NCI-H2081 treated with DMSO at 0.1 percent for 48 hours (cell line): ENCODE data around the gene NPTXR.
"Not testable (repeated sequence)": the region's sequence is repeated elsewhere in the genome, so short reads cannot be mapped to it uniquely, and the experiment has no call there.

Experiments
- DNase-seq: peaks from one replicate; lab custom pipeline; 2025; lab: John Stamatoyannopoulos, UW

NPTXR gene

DNA sequence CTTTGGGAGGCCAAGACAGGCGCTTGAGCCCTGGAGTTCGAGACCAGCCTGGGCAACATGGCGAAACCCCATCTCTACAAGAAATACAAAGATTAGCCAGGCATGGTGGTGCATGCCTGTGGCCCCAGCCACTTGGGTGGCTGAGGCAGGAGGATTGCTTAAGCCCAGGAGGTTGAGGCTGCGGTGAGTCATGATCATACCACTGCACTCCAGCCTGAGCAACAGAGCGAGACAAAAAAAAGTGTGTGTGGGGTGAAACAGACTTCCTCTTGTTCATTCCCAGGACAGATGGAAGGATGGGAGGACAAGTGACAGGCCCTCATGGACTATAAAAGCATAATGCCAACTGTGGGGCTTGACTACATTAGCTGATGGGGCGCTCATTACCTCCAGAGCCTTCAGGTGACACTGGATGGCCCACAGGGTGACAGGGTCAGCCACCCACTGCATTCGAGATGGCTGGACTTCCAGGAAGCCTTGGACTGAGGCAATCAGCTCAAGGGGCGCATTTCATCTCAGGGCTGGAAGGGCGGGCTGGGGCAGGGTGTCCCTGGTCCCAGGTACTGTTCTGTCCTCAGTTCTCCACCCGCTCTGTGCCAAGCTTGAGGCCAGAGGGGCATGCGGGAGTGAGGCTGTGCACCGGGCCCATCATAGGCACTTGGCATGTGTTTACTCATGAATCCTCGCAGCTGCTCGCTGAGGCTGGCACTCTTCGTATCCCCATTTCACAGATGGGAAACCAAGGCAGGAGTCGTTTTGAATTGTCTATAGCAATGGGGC, 12.5 kb downstream of the NPTXR start:
- no peak for DNase-seq

DNA sequence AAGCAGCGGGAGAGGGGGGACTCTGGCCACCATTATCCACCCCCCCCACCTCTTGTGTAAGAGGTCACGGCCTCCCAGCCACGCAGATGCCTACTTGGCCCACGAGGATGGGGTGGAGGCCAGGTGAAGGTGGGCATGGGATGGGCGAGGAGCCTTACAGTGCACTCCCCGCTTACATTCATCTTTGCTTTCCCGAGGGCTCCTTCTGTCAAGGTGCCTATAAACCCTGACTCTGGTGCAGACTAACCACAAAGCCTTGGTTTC, 13.1 kb downstream of the NPTXR start:
- no peak for DNase-seq

DNA sequence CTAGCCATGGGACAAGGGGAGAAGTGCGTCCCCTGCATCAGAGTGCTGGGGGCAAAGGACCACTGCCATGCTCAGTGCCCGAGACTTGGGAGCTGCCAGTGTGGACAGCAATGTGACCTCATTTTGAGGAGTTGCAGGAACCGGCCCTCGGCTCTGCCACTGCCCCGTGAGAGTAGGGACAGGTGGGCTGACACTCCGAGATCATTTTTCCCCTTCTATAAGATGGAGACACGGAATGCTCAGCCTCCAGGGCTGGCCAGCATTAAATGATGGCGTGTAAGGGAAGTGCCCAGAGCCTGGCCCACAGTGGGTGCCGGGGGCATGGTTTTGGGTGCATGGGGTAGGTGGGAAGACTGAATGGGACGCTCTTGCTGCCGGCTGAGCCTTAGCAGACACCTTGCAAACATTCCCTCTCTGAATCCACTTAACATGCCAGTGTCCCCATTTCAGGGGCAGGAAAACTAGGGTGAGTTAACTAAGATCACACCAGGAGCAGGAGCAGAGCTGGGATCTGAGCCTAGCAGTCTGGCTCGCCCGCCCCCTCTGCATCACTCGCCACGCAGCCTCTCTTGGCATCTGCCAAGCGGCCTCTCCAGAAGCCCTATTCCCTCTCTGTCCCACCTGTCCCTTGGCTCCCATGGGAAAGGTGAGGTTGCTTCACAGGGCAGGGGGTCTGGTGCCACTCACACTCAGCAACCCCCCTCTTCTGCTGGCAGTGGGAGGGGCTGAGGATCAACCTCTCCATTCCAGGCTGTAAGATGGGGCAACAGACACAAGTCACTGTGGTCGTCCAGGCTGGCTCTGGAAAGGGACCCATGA, 13.6 kb downstream of the NPTXR start:
- no peak for DNase-seq

DNA sequence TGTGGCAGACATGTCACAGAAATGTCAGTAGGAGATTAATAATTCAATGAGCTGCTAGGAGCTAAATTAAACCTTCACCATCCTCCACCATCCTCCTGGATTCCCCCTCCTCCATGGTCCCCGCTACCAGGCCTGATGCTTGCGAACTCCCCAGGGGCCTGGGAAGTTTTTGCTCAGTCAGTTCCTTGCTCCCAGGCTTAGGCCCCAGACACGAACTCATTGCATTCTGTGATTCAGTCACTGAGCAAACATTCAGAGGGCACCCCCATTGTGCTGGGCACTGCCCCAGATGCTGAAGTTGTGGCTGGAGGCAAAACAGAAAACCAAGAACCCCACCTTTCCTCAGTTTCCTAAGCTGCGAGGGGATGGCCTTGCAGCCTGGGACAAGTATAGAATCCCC, 14.3 kb downstream of the NPTXR start:
- no peak for DNase-seq

DNA sequence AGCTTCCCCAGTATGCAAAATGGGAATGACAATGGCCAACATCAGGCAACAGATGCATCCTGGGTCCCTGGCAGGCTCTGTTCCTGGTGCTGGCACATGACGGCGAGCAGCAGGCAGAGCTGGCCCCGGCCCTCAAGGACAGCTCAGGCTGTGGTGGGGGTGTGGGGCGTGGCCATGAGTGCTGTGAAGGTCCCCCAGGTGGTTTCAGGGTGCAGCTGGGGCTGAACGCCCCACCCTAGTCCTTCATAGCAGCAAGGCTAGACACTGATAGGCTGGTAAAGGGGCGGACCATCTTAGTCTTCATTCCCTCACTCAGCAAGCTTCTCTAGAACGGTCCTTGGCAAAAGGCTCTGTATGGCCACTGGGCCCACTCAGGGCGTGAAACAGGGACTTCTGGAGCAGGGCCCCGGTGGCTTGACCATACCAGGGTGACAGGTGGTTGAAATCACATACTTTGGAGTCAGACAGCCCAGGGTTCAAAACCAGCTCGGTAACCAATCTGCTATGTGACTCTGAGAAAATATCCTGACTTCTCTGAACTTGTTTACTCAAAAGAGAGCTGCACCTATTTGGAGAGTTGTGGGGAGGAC, 15.1 kb downstream of the NPTXR start:
- DNase-seq, result no peak

DNA sequence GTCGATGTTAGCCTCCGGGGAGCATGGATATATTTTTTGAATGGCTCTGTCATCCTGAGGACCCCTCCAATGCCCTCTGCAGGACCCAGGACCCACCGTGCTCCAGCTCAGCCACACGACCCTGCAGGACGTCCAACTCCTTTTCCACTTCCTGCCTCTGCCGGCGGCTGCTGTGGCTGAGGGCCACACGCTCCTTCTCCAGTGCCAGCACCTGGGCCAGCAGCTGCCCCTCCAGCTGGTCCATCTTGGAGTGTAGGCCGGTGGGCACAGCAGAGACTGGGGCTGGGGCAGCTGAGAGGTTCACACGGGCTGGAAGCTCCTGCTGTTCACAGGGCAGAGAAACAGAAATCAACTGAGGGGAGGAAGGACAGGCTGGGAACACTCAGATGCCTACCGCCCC, 15.6 kb downstream of the NPTXR start:
- DNase-seq, result no peak

DNA sequence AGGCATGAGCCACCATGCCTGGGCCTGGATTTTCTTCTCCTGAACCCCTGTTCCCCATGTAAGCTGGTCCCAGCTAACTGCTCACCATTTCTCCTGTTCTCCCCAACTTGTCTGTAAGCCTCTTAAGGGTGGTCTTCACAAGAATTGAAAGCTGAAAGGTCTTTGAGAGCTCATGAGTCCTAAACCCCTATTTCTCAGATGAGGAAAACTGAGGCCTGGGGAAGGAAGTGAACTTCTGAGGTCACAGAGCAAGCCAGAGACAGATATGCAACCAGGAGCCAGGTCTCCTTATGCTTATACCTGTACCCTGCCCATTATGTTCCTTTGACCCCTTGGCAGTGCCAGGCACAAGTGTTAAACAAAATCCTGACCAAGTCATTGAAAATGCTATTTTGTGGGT, 16.3 kb downstream of the NPTXR start:
- no peak for DNase-seq

DNA sequence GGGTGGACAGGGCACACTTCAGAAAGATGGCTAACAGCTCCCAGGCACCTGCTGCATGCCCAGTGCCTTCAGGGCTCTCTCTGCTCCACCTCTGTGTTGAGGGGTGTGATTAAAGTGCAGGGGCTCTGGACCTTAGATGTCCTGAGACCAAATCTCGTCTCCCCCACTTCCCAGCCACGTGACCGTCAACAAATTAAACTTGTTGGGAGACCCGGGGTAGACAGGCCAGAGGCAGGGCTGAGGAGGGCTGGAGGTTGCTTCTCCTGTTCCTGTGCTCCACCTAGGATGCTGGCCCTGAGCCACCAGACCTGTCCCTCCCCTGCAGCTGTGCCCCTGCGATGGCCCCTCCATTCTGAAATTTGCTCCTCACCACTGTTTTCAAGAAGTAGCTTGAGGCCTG, 17.0 kb downstream of the NPTXR start:
- DNase-seq, result no peak

DNA sequence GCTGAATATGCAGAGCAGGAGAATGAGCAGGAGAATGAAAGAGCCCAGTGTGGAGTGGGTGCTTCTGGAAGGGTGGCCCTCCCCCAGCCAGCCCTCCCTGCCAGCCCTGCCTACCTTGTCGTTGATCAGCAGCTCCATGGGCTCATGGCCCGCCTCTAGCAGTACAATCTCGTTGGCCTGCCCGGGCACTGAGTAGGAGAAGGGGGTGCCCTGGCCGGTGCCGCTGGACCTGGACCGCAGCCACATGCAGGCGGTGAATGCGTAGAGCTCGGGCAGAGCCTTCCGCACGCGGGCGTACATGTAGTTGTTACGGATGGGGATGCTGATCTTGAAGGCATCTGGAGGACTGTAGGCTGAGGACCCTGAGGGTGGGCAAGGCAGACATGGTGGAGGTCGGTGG, 17.4 kb downstream of the NPTXR start:
- no peak for DNase-seq

DNA sequence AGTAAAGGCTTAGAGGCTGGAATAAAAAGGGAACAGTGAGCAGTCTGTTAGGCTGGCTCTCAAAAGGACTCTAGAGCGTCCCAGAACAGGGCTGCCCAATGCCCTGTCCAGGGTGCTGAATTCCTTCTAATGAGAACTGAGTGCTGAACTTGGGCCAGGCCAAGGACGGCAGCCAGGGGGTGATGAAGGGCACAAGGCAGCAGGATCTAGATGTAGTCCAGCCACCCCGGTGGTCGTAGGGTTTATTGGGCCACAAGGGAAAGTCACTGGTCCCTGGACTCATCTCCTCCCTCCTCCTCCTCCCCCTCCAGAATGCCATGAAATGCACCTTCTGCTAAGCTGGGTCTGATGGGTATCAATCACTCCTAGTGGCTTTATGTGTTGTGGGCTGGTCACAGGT, 19.2 kb downstream of the NPTXR start:
- DNase-seq, result no peak

DNA sequence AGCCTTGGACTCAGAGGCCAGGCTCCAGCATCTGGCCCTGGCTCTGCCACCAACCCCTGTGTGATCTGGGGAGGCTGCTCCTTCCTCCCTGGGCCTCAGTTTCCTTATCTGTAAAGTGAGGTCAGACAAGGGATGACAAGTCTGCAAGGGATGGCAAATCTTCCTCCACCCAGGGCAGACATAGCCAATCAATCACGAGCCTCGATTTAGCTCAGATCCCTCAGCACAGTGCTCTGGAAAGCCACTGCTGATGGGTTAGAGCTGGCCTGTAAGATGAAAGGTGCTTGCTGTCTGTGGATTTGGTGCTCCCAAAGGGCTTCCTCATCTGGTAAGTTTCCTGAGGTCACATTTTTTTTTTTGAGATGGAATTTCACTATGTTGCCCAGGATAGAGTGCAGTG, 20.2 kb downstream of the NPTXR start:
- DNase-seq, result no peak

DNA sequence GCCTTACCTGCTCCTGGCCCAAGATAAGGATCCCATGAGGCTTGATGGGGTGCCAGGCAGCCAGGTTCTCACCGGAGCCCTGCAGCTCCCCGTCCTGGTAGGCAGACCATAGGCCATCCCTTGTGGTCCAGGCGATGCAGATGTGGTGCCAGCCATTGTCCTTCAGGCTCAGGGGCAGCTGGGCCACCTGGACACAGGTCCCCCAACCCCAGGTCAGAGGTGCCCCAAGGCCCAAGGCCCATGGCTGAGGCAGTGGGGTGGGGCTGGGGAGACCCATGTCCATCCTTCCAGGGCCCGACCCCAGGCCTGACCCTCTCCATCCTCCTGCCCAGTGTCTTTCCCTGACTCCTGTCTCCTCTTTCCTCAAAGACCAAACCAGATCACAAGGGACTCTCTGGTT, 20.8 kb downstream of the NPTXR start:
- no peak for DNase-seq

DNA sequence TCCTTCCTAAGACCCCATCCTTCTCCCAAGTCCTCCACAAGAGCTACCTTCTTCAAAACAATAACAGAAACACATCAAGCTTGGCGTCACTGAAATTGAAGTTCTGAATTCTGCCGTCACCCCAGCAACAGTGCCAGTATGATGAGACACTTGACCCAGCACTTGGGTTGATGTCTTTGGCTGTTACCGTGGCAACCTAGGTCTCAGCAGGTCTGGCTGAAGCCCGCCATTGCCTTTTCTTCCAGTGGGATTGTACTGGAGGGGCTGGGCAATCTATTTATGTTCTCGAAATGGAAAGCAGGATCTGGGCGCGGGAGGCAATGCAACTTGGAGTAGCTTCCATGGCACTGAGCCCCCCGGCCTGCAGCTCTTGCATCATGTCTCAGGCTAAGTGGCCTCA, 23.8 kb downstream of the NPTXR start:
- no peak for DNase-seq

DNA sequence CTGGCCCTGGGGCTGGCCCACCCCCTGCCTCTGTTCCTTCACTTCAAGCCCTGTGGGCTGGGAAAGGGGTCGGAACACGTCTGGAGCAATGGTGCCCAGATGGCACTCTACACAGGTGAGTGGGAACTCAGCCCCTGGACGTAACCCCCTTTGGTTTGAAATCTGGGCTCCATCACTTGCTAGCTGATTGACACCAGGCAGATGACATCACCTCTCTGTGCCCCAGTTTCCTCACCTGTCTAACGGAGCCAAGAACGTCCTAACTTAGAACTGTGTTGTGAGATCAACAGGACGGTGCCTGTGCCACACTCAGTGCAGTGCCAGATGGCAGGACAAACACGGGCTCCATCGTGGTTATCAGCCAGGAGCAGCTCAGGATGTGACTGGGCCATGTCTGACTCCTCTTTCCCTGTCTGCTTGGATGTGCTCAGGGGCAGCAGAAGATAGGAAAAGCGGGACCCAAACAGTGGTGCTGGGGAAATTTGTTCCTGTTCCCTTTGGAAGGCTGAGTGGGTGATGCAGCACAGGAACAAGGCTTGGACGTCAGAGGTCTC, 24.4 kb downstream of the NPTXR start:
- DNase-seq, result no peak

DNA sequence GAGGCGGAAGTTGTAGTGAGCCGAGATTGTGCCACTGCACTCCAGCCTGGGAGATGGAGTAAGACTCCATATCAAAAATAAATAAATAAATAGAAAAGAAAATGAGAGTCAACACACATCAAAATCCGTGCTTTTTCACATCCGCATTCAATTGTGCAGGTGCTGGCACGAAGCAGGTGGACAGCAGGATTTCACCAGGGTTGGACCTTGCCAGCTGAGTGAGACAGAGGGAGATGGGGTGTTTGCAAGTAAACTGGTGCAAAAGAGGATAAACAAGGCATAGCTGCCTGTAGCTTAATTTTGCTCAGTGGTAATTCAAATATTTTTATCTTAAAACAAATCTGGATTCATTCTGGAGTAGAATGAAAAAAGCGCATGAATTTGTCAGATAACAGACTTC, 26.6 kb downstream of the NPTXR start:
- no peak for DNase-seq

DNA sequence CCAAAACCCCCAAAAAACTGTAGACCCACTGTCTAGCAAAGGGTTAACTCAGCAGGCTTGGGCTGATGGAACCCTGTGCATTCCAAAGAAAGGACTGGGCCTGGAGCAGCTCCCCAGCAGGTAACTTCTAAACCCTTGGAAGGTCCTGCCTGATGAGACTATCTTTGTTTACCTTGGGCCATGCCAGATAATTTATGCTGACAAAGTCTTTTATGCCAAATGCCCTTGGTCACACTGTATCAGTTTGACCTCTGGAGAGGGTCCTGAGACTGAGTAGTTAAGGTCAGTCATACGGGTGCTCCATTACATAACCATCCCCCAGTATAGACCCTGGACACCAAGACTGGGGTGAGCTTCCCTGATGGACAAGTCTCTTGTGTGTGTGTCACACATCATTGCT, 28.0 kb downstream of the NPTXR start:
- no peak for DNase-seq

DNA sequence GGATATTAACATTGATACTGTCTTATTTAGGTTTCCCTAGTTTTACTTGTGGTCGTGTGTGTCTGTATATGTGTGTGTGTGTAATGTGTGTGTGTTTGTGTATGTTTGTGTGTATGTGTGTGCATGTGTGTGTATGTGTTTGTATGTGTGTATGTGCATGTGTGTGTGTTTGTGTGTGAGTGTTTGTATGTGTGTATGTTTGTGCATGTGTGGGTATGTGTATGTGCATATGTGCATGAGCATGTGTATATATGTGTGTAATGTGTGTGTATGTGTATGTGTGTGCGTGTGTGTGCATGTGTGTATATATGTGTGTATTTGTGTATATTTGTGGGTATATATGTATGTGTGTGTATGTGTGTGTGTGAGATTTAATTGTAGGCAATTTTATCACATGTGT, 32.6 kb downstream of the NPTXR start:
- no peak for DNase-seq

DNA sequence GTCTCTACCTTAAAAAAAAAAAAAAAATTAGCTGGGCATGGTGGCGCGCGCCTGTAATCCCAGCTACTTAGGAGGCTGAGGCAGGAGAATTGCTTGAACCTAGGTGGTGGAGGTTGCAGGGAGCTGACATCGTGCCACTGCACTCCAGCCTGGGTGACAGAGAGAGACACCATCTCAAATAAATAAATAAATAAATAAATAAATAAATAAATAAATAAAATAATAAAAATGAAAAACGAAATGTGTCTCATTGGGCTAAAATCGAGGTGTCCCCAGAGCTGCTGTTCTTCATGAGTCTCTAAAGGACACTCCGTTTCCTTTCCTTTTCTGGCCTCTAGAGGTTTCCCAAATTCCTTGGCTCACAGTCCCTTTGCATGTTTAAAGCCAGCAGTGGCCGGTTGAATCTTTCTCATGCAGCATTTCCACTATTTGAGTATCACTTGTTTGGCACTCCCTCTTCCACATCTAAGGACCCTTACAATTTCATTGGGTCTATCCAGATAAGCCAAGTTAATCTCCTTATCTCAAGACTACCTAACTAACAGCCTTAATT, 38.7 kb downstream of the NPTXR start:
- not testable (repeated sequence) for DNase-seq

DNA sequence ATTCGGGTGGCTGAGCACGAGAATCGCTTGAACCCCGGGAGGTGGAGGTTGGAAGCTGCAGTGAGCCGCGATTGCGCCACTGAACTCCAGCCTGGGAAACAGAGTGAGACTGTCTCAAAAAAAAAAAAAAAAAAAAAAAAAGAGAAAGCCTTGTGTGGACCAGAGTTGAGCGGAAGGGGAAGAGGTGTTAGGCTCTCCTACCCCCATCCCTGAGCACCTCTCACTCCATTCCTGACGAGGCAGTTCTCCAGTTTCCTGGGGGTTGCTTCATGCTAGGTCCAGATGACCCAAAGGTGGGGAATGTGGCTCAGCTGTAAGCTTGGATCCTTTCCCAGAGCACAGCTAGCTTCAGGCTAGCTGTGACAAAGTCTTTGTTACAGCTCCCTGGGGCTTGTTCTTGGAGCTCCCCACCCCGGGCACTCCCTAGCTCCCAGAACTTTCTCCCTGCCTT, 41.1 kb downstream of the NPTXR start:
- no peak for DNase-seq

DNA sequence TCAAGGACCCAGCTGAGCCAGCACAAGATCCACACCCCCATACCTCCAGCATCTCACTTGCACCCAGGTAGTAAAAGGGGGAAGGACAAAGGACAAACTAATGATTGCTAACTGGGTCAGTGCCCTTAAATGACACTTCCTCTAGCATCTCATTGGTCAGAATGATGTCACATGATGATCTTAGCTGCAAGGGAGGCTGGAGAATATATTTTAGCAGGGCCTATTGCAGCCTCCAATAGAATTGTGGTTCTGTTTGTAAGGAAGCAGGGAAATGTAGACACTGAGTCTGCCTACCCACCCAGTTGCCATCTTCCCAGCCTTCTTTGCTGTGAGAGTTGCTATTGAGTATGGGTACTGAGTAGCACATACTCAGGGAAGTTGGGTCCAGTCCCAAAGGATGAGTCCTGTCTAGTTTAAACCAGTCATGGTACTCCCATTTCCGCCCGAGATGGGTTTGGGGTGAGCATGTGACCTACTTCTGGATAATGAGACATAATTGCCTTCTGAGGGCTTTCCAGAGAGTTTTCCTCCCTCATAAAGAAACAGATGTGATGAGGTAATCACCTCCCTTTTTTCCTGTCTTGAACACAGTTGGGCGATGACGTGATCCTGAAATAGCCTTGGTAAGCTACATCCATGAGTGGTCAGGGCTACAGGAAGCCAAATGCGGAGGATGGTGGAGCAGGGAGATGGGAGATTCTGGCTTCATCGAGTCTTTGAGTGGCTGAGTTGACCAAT, 44.4 kb downstream of the NPTXR start:
- no peak for DNase-seq

DNA sequence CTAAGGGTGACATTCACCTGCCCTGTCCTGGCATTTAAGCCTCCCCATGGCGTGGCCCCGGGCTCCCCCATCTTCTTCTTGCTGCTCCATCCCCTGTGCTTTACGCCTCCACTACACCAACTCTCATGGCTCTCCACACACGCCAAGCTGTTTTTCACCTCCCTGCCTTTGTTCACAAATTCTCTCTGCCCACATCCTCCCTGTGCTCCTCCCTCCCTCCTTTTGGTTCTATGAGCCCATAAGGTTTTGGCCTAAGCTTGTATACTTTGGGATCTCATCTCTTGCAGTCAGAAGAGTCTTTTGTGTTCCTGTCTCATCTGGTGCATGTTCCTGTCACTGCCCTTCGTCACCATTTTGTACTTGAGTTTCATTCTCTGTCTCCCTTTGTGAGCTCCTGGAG, 45.3 kb downstream of the NPTXR start:
- DNase-seq, result no peak
